Epithelial cell of esophagus (primary cell): ENCODE measurements around the gene ATG16L1.

Source experiments
- DNase-seq: peaks from one replicate; pipeline ENCODE4 v3.0.0; 2010; ENCODE audit warnings: low read depth
- H3K4me3 ChIP-seq: 2 replicates; pipeline ENCODE4 v1.5.1; 2011; ENCODE audit warnings: mild to moderate bottlenecking, low read length, control low read depth
- TF ChIP-seq, protein P1 (sequence below): IDR thresholded peaks from 2 replicates; pipeline ENCODE4 v1.5.1; 2011; ENCODE audit warnings: low read depth, mild to moderate bottlenecking, low read length, control low read depth, inconsistent platforms; ENCODE audit not compliant: insufficient read depth; ENCODE audit errors: missing control alignments

ATG16L1 gene

DNA sequence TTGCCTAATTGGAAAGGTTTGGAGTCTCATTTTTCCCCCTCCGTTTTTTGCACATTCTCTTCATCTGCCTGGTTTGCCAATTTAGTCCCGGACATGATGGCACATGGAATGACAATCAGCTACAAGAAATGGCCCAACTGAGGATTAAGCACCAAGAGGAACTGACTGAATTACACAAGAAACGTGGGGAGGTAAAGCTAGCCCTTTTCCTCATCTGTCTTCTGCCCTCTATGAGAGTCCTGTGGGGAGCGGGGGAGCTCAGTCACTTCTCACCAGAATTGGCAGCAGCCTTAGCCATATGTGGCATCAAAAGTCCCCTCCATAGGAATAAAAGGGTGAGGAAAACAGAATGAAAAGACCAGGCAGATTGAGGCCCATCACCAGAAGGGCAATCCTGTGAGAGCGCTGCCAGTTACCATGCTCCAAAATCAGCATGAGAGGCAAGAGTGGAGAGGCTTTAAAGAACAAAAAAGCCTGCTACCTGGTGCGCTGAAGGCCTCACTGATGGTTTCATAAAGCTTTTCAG lies 11.6 kb downstream of the ATG16L1 start:
- TF ChIP-seq, protein P1, sequence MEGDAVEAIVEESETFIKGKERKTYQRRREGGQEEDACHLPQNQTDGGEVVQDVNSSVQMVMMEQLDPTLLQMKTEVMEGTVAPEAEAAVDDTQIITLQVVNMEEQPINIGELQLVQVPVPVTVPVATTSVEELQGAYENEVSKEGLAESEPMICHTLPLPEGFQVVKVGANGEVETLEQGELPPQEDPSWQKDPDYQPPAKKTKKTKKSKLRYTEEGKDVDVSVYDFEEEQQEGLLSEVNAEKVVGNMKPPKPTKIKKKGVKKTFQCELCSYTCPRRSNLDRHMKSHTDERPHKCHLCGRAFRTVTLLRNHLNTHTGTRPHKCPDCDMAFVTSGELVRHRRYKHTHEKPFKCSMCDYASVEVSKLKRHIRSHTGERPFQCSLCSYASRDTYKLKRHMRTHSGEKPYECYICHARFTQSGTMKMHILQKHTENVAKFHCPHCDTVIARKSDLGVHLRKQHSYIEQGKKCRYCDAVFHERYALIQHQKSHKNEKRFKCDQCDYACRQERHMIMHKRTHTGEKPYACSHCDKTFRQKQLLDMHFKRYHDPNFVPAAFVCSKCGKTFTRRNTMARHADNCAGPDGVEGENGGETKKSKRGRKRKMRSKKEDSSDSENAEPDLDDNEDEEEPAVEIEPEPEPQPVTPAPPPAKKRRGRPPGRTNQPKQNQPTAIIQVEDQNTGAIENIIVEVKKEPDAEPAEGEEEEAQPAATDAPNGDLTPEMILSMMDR: no peak
- no peak for DNase-seq
- H3K4me3 ChIP-seq: no peak overlapping the region

DNA sequence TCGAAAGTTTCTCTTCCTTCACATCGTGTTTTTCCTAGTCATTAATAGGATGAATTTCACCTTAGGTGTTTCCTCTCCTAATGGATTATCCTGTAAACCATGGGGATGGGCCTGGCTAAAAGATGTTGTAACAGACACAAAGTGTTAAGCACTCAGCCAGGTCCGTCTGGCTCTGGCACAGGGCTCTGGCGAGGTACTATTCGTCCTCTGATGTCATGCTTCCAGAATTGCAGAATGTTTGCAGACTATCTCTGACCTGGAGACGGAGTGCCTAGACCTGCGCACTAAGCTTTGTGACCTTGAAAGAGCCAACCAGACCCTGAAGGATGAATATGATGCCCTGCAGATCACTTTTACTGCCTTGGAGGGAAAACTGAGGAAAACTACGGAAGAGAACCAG lies 13.2 kb downstream of the ATG16L1 start:
- no peak for DNase-seq
- TF ChIP-seq, protein P1: no peak
- no peak overlapping the region for H3K4me3 ChIP-seq

DNA sequence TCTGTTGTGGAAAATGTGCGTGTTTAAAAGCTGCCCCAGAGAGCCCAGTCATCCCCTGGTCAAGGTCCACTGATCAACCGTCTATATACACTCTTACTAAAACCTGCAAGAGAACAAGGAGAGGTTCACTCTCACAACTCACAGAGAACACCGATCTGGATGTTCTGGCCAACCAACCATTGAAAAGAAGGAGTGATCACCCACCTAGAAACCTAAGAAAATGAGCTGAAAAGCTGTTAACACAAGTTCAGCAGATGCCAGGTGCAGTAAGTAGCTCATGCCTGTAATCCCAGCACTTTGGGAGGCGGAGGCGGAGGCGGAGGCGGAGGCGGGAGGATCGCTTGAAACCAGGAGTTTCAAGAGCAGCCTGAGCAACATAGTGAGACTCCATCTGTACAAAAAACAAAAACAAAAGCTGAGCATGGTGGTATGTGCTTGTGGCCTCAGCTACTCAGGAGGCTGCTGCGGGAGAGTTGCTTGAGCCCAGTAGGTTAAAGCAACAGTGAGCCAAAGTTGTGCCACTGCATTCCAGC lies 14.5 kb downstream of the ATG16L1 start:
- no peak for DNase-seq
- TF ChIP-seq, protein P1: no peak

DNA sequence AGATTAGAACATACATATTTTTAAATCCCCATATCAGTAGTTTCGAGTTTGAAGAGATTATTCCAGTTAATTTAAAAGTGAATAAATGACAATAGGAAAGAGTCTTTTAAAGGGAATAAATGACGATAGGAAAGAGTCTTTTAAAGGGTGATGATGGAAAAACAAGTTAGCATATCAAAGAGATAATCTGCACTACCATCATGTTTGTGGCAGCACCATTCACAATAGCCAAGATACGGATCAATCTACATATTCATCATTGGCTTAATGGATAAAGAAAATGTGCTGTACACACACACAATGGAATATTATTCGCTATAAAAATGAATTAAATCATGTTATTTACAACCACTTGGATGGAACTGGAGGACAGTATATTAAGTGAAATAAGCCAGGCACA lies 15.0 kb downstream of the ATG16L1 start:
- no peak for DNase-seq
- TF ChIP-seq, protein P1: no peak
- H3K4me3 ChIP-seq: no peak overlapping the region

More for the DNA sequence above, 14.5 kb downstream of the ATG16L1 start:
- no peak overlapping the region for H3K4me3 ChIP-seq

DNA sequence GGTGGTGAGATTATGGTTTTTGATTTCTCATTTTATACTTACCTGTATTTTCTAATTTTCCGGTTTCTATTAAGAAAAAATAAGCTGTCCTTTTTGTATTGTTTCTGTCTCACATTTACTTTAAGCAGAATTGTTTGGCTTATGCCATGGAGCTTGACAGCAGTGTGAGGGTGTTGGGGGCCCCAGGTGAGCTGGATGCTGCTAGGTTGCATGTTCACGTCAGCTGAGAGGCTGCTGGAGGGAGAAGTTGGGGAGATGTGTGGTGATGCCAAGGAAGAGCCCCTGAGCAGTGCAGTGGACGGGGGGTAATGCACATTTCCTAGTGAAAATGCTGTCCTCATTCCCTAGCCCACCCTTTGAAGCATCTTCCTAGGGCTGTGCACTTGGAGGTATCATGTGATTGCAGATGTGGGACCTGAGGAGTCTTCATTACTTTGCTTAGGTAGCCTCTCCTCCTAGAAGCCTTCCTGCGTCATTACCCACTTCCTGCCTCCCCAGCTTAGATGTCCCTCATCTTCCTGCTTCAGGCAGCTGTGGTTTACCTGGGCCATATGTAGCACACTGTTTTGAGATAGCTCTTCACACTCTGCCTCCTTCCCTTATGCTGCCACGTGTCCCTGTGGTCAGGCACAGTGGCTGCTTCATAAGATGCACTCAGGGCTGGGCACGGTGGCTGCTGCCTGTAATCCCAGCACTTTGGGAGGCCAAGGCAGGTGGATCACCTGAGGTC lies 16.2 kb downstream of the ATG16L1 start:
- H3K4me3 ChIP-seq: no peak overlapping the region
- DNase-seq: no peak

DNA sequence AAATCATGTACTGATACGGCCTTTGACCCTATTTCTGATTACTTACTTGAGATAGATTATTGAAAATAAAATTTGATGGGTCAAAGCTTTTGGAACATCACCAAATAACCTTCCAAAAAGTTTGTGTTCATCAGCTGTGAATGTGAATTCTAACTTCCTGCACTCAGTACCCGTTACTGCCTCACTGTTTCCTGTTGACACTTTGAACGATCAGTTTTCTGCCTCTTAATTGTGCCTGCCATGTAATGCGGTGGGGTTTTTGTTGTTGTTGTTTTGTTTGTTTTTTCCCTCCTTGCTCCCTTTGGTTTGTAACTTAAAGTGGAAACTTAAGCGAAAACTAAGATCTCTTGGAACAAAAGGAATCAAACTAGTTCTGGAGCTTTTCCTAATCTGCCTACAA lies 18.9 kb downstream of the ATG16L1 start:
- H3K4me3 ChIP-seq: no peak overlapping the region
- DNase-seq: no peak
- TF ChIP-seq, protein P1: no peak

More for the DNA sequence above, 16.2 kb downstream of the ATG16L1 start:
- TF ChIP-seq, protein P1: no peak
